ENCODE measurements around the gene AP3B1. TPM values are rescaled to one million over a fixed set of nuclear protein-coding genes. Genes with fewer than 3 reads are reported as not detected.

The AP3B1 gene
- total RNA-seq, 6 experiments from 2014 or later = 11.4 to 17.9 (median 12.9) TPM

- no peak for ATAC-seq
- WGBS (ENCODE audit: insufficient coverage, low coverage, low lambda C conversion rate, missing lambda C conversion rate) = 96% methylated on average over 2 of the region's 2 CpGs
- Histone ChIP-seq H3K27me3 (no peaks in the 10 kb centered on the region), H3K4me1 (no peaks in the 10 kb centered on the region), H3K4me3 (no peak overlapping the region), H3K27ac (no peak overlapping the region), H3K9me3 (no peaks in the 10 kb centered on the region), H3K36me3 (no peaks in the 10 kb centered on the region)
- no peak for DNase-seq
- TF ChIP-seq POLR2A (IDR thresholded peaks at IDR 0.05) (no peak), CTCF (IDR thresholded peaks at IDR 0.05) (no peak)
- intact Hi-C loops (cut with DNase I) = no loop called here
Observed at GRCh38 chr5:78243091-78243490, 51.4 kb downstream of the AP3B1 start.

GRCh38 chr5:78242001-78242400 is 52.5 kb downstream of the AP3B1 start:
- no peaks in the 10 kb centered on the region for H3K36me3 ChIP-seq
- no peak overlapping the region for H3K4me3 ChIP-seq
- 100% methylated on average over 1 of the region's 1 CpG for WGBS (ENCODE audit: insufficient coverage, low coverage, low lambda C conversion rate, missing lambda C conversion rate)
- H3K9me3 ChIP-seq = no peaks in the 10 kb centered on the region
- intact Hi-C loops (cut with DNase I) = no loop called here
- H3K27ac ChIP-seq = no peak overlapping the region
- TF ChIP-seq POLR2A (IDR thresholded peaks at IDR 0.05) (no peak), CTCF (IDR thresholded peaks at IDR 0.05) (no peak)
- no peaks in the 10 kb centered on the region for H3K27me3 ChIP-seq
- DNase-seq = no peak
- no peaks in the 10 kb centered on the region for H3K4me1 ChIP-seq
- ATAC-seq = no peak

GRCh38 chr5:78237911-78238310 is 56.6 kb downstream of the AP3B1 start:
- TF ChIP-seq POLR2A (IDR thresholded peaks at IDR 0.05) (no peak), CTCF (IDR thresholded peaks at IDR 0.05) (no peak)
- no peak overlapping the region for H3K4me3 ChIP-seq
- intact Hi-C loops (cut with DNase I) = no loop called here
- DNase-seq = no peak
- H3K4me1 ChIP-seq = no peaks in the 10 kb centered on the region
- H3K27me3 ChIP-seq = no peaks in the 10 kb centered on the region
- ATAC-seq = no peak
- no peaks in the 10 kb centered on the region for H3K36me3 ChIP-seq
- H3K9me3 ChIP-seq = no peaks in the 10 kb centered on the region
- WGBS (ENCODE audit: insufficient coverage, low coverage, low lambda C conversion rate, missing lambda C conversion rate) = 100% methylated on average over 2 of the region's 3 CpGs
- H3K27ac ChIP-seq = no peak overlapping the region

GRCh38 chr5:78236046-78236445 is 58.5 kb downstream of the AP3B1 start:
- 76% methylated on average over 2 of the region's 2 CpGs for WGBS (ENCODE audit: insufficient coverage, low coverage, low lambda C conversion rate, missing lambda C conversion rate)
- Histone ChIP-seq H3K4me1 (no peaks in the 10 kb centered on the region), H3K27ac (no peak overlapping the region), H3K36me3 (no peaks in the 10 kb centered on the region), H3K27me3 (no peaks in the 10 kb centered on the region), H3K9me3 (no peaks in the 10 kb centered on the region), H3K4me3 (no peak overlapping the region)
- TF ChIP-seq CTCF (IDR thresholded peaks at IDR 0.05) = no peak
- DNase-seq (no peak), ATAC-seq (no peak)
- intact Hi-C loops (cut with DNase I) = no loop called here

GRCh38 chr5:78235289-78235688 is 59.2 kb downstream of the AP3B1 start:
- no peak for TF ChIP-seq CTCF (IDR thresholded peaks at IDR 0.05)
- TF ChIP-seq POLR2A (IDR thresholded peaks at IDR 0.05) = no peak
- H3K36me3 ChIP-seq = no peaks in the 10 kb centered on the region
- H3K9me3 ChIP-seq = no peaks in the 10 kb centered on the region
- intact Hi-C loops (cut with DNase I) = no loop called here
- H3K27me3 ChIP-seq = no peaks in the 10 kb centered on the region
- no peak for DNase-seq
- whole genome bisulfite sequencing (ENCODE audit: insufficient coverage, low coverage, low lambda C conversion rate, missing lambda C conversion rate) = 76% methylated on average over 3 of the region's 3 CpGs
- H3K27ac ChIP-seq = no peak overlapping the region
- H3K4me3 ChIP-seq = no peak overlapping the region
- ATAC-seq = peak in 1 of 4 donors; percentile 41
- no peaks in the 10 kb centered on the region for H3K4me1 ChIP-seq
